Lung (tissue), 12 donors: ENCODE data around the gene CWC27. TPM values are rescaled to one million over a fixed set of nuclear protein-coding genes. Genes with fewer than 3 reads are reported as not detected.

ENCODE experiments used
- ATAC-seq: fragments of 200-7000 bp; cut with Tn5 transposase; one replicate; pipeline ENCODE4 v1.9.1; 2020; ENCODE audit warnings: moderate number of reproducible peaks; ENCODE audit not compliant: insufficient read depth, low FRiP score
- DNase-seq, 3 donors: peaks; one replicate each; pipeline ENCODE4 v3.0.0-alpha.2; 2013 to 2017
- H3K27ac ChIP-seq, 2 donors: one replicate each; pipeline ENCODE4 v1.5.1; 2013; ENCODE audit warnings: mild to moderate bottlenecking in 2 of 2, moderate library complexity in 2 of 2, control low read depth in 1 of 2, inconsistent platforms in 1 of 2, low read depth in 1 of 2, low read length in 1 of 2
- H3K27me3 ChIP-seq, 3 donors: one replicate each; pipeline ENCODE4 v1.5.1; 2013; ENCODE audit warnings: low read length in 2 of 3; ENCODE audit not compliant: control insufficient read depth in 3 of 3, insufficient read depth in 3 of 3
- H3K36me3 ChIP-seq, 4 donors: one replicate each; pipeline ENCODE4 v1.5.1; 2013; ENCODE audit warnings: low read length in 4 of 4, mild to moderate bottlenecking in 1 of 4, moderate library complexity in 1 of 4; ENCODE audit not compliant: control insufficient read depth in 4 of 4, insufficient read depth in 4 of 4
- H3K4me1 ChIP-seq, 5 donors: one replicate each; pipeline ENCODE4 v1.5.1; 2013; ENCODE audit warnings: low read length in 5 of 5, mild to moderate bottlenecking in 2 of 5, moderate library complexity in 1 of 5; ENCODE audit not compliant: control insufficient read depth in 5 of 5, insufficient read depth in 5 of 5
- H3K4me3 ChIP-seq: one replicate; pipeline ENCODE4 v1.5.1; 2013; ENCODE audit warnings: mild to moderate bottlenecking, control low read depth, moderate library complexity
- H3K9ac ChIP-seq, 2 donors: one replicate each; pipeline ENCODE4 v1.5.1; 2013; ENCODE audit warnings: low read length in 2 of 2, control low read depth in 1 of 2; ENCODE audit not compliant: insufficient read depth in 1 of 2
- H3K9me3 ChIP-seq, 4 donors: one replicate each; pipeline ENCODE4 v1.5.1; 2013; ENCODE audit warnings: low read length in 3 of 4, mild to moderate bottlenecking in 1 of 4, moderate library complexity in 1 of 4; ENCODE audit not compliant: control insufficient read depth in 4 of 4, insufficient read depth in 3 of 4
- CTCF ChIP-seq: IDR thresholded peaks from 2 replicates; pipeline ENCODE4 v1.5.1; 2012; ENCODE audit warnings: mild to moderate bottlenecking; ENCODE audit errors: control extremely low read depth, extremely low read depth
- WGBS, 2 donors: extraction: QIAGEN DNeasy Blood & Tissue Kit; methylation state at CpG; one replicate each; pipeline ENCODE4 v1.1.7; 2013; 5-methylcytosine and 5-hydroxymethylcytosine counted together
- polyA plus RNA-seq, 2 donors: library from polyadenylated mRNA; stranded (reverse); fragments of 200-250 nt; gene quantifications; one replicate each; pipeline ENCODE4 v1.2.1, GENCODE V29; 2013
- total RNA-seq, 2 donors: library from RNA; depleted of rRNA in 1 of 2; stranded (reverse); fragments of >200 nt in 1 of 2; gene quantifications; one replicate each; pipeline ENCODE4 v1.2.1, GENCODE V29; 2014 to 2021
- donor health status: control.
- donor health status: control.
- donor health status: Bipolar disorder and iron deficiency.
- donor health status: healthy.
- donor health status: DM: yes; HTN: yes; CAD: no.

CWC27 gene
- total and polyA plus RNA-seq, 4 donors: 12.0 to 21.2 (median 16.7) TPM

- TF ChIP-seq CTCF: no peak
- H3K9me3 ChIP-seq: no peaks in the 10 kb centered on the region
- H3K9ac ChIP-seq: no peak overlapping the region
- no peaks in the 10 kb centered on the region for H3K27me3 ChIP-seq
- WGBS, 2 donors: 96 to 97% methylated on average over 5 of the region's 5 CpGs
- ATAC-seq (no peak), DNase-seq (no peak)
- no peak overlapping the region for H3K4me3 ChIP-seq
- no peak overlapping the region for H3K27ac ChIP-seq
- peaks cover 0 to 6% (median 3%) of the 10 kb centered on the region in 4 donors for H3K36me3 ChIP-seq
- no peaks in the 10 kb centered on the region for H3K4me1 ChIP-seq
Measured at GRCh38 chr5:64853777-64854176, 85.0 kb downstream of the CWC27 start.

- no peak for ATAC-seq
- no peak for TF ChIP-seq CTCF
- H3K4me1 ChIP-seq: no peaks in the 10 kb centered on the region
Measured at GRCh38 chr5:64854855-64855254, 86.1 kb downstream of the CWC27 start.

GRCh38 chr5:64859881-64860280, 91.2 kb downstream of the CWC27 start:
- no peaks in the 10 kb centered on the region for H3K27me3 ChIP-seq
- no peak for ATAC-seq
- no peak overlapping the region for H3K4me3 ChIP-seq
- no peak for DNase-seq
- TF ChIP-seq CTCF: no peak
- no peaks in the 10 kb centered on the region for H3K9me3 ChIP-seq
- no peak overlapping the region for H3K27ac ChIP-seq
- no peaks in the 10 kb centered on the region for H3K36me3 ChIP-seq
- peaks cover 0 to 4% (median 0%) of the 10 kb centered on the region in 5 donors for H3K4me1 ChIP-seq
- no peak overlapping the region for H3K9ac ChIP-seq

More at GRCh38 chr5:64854855-64855254, 86.1 kb downstream of the CWC27 start:
- WGBS, 2 donors: 44 to 73% methylated on average over 1 of the region's 1 CpG
- H3K27ac ChIP-seq: no peak overlapping the region
- H3K9me3 ChIP-seq: no peaks in the 10 kb centered on the region
- DNase-seq: no peak
- H3K9ac ChIP-seq: no peak overlapping the region
- peaks cover 0 to 6% (median 3%) of the 10 kb centered on the region in 4 donors for H3K36me3 ChIP-seq
- H3K27me3 ChIP-seq: no peaks in the 10 kb centered on the region
- no peak overlapping the region for H3K4me3 ChIP-seq

- no peak overlapping the region for H3K4me3 ChIP-seq
- no peak overlapping the region for H3K9ac ChIP-seq
- H3K9me3 ChIP-seq: no peaks in the 10 kb centered on the region
- TF ChIP-seq CTCF: no peak
- H3K27ac ChIP-seq: no peak overlapping the region
- no peaks in the 10 kb centered on the region for H3K27me3 ChIP-seq
- H3K36me3 ChIP-seq: no peaks in the 10 kb centered on the region
- H3K4me1 ChIP-seq: peaks cover 0 to 4% (median 0%) of the 10 kb centered on the region in 5 donors
- no peak for ATAC-seq
- DNase-seq: no peak
Measured at GRCh38 chr5:64861281-64861680, 92.6 kb downstream of the CWC27 start.
